ENCODE measurements around the gene LRTM2. TPM values are rescaled to one million over a fixed set of nuclear protein-coding genes. Genes with fewer than 3 reads are reported as not detected.

Gene LRTM2
- total RNA-seq, 1 donor from 2014 or later = 14.6 TPM

- peaks cover 33% of the 10 kb centered on the region for H3K4me1 Mint-ChIP-seq (ENCODE audit: low read depth, unreplicated experiment)
- peaks cover 10% of the 10 kb centered on the region for H3K9me3 Mint-ChIP-seq (ENCODE audit: unreplicated experiment)
- no peak for TF ChIP-seq CTCF (IDR thresholded peaks at IDR 0.05; ENCODE audit: partially characterized antibody, unreplicated experiment)
- H3K27me3 Mint-ChIP-seq (ENCODE audit: unreplicated experiment) = peaks cover 3% of the 10 kb centered on the region
- no peak overlapping the region for H3K4me3 Mint-ChIP-seq (ENCODE audit: unreplicated experiment)
- no peaks in the 10 kb centered on the region for H3K36me3 Mint-ChIP-seq (ENCODE audit: unreplicated experiment)
- no peak for DNase-seq
- no peak overlapping the region for H3K27ac Mint-ChIP-seq (ENCODE audit: unreplicated experiment)
These were observed 5.2 kb downstream of the LRTM2 start for GRCh38 chr12:1825382-1826102.

GRCh38 chr12:1826401-1826800 is 6.0 kb downstream of the LRTM2 start:
- no peak for DNase-seq
- H3K9me3 Mint-ChIP-seq (ENCODE audit: unreplicated experiment) = peaks cover 9% of the 10 kb centered on the region
- no peak overlapping the region for H3K27ac Mint-ChIP-seq (ENCODE audit: unreplicated experiment)
- TF ChIP-seq CTCF (IDR thresholded peaks at IDR 0.05; ENCODE audit: partially characterized antibody, unreplicated experiment) = no peak
- H3K36me3 Mint-ChIP-seq (ENCODE audit: unreplicated experiment) = no peaks in the 10 kb centered on the region
- H3K27me3 Mint-ChIP-seq (ENCODE audit: unreplicated experiment) = peaks cover 1% of the 10 kb centered on the region
- no peak overlapping the region for H3K4me3 Mint-ChIP-seq (ENCODE audit: unreplicated experiment)
- peaks cover 28% of the 10 kb centered on the region for H3K4me1 Mint-ChIP-seq (ENCODE audit: low read depth, unreplicated experiment)

- H3K4me1 Mint-ChIP-seq (ENCODE audit: low read depth, unreplicated experiment) = peaks cover 28% of the 10 kb centered on the region
- H3K36me3 Mint-ChIP-seq (ENCODE audit: unreplicated experiment) = no peaks in the 10 kb centered on the region
- DNase-seq = no peak
- TF ChIP-seq CTCF (IDR thresholded peaks at IDR 0.05; ENCODE audit: partially characterized antibody, unreplicated experiment) = no peak
- H3K27ac Mint-ChIP-seq (ENCODE audit: unreplicated experiment) = no peak overlapping the region
- H3K27me3 Mint-ChIP-seq (ENCODE audit: unreplicated experiment) = peaks cover 1% of the 10 kb centered on the region
- peaks cover 9% of the 10 kb centered on the region for H3K9me3 Mint-ChIP-seq (ENCODE audit: unreplicated experiment)
- no peak overlapping the region for H3K4me3 Mint-ChIP-seq (ENCODE audit: unreplicated experiment)
These were observed 6.7 kb downstream of the LRTM2 start for GRCh38 chr12:1826867-1827705.

- H3K9me3 Mint-ChIP-seq (ENCODE audit: unreplicated experiment) = peaks cover 9% of the 10 kb centered on the region
- no peak for TF ChIP-seq CTCF (IDR thresholded peaks at IDR 0.05; ENCODE audit: partially characterized antibody, unreplicated experiment)
- peak overlapping the region; percentile 59 for H3K27ac Mint-ChIP-seq (ENCODE audit: unreplicated experiment)
- peaks cover 3% of the 10 kb centered on the region for H3K27me3 Mint-ChIP-seq (ENCODE audit: unreplicated experiment)
- no peaks in the 10 kb centered on the region for H3K36me3 Mint-ChIP-seq (ENCODE audit: unreplicated experiment)
- DNase-seq = no peak
- peak overlapping the region; percentile 47 for H3K4me3 Mint-ChIP-seq (ENCODE audit: unreplicated experiment)
- H3K4me1 Mint-ChIP-seq (ENCODE audit: low read depth, unreplicated experiment) = peaks cover 28% of the 10 kb centered on the region
These were observed 7.8 kb downstream of the LRTM2 start for GRCh38 chr12:1827826-1828805.
